Measurements from ENCODE around the gene NCOA6.

- TF ChIP-seq, protein P1, sequence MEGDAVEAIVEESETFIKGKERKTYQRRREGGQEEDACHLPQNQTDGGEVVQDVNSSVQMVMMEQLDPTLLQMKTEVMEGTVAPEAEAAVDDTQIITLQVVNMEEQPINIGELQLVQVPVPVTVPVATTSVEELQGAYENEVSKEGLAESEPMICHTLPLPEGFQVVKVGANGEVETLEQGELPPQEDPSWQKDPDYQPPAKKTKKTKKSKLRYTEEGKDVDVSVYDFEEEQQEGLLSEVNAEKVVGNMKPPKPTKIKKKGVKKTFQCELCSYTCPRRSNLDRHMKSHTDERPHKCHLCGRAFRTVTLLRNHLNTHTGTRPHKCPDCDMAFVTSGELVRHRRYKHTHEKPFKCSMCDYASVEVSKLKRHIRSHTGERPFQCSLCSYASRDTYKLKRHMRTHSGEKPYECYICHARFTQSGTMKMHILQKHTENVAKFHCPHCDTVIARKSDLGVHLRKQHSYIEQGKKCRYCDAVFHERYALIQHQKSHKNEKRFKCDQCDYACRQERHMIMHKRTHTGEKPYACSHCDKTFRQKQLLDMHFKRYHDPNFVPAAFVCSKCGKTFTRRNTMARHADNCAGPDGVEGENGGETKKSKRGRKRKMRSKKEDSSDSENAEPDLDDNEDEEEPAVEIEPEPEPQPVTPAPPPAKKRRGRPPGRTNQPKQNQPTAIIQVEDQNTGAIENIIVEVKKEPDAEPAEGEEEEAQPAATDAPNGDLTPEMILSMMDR (IDR thresholded peaks at IDR 0.05) = no peak
- no peak for TF ChIP-seq EZH2 (IDR thresholded peaks at IDR 0.05; ENCODE audit: borderline replicate concordance, insufficient read depth, low read depth, low read length, poor library complexity, severe bottlenecking)
Observed at GRCh38 chr20:34773726-34774125, 51.7 kb downstream of the NCOA6 start.

All from B cell (primary cell).